Measurements from ENCODE around the gene MIDN.

MIDN gene

DNA sequence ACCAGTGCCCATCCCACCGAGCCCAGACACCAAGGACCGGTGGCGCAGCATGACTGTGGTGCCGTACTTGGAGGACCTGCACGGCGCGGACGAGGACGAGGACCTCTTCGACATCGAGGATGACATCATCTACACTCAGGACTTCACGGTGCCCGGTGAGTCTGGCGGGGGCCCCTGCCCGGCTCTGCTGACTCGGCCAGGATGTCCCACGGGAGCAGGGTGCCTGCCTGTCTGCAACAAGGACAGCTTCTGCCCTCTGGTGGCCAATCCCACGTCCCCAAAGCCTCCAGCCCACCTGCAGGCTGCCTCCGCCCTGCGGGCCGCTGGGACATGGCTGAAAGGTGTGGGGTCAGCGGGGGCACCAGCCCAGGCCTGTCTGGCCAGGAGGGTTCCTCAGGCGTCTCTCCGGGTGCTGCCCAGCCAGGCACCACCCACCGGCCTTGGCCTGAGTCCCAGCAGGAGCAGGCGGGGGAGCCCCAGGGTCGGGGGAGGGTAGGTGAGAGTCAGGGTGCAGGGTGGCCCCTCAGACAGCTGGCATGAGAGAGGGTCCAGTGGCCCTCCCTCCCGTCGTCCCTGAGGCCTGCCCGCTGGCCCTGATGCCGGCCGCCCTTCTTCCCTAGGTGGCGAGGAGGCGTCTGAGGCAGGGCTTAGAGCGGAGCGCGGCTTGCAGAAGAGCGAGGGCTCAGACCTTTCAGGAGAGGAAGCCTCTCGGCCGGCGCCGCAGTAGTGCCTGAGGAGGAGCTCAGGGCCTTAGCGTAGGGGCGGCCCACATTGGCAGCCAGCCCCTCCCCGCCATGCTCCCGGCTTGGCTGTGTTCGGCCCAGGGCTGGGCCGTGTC lies 25.1 kb upstream of the MIDN start:
- FAIRE-seq (no peak), DNase-seq (ENCODE audit: insufficient read length) (peak; percentile 80)
- TF ChIP-seq POLR2A (IDR thresholded peaks at IDR 0.05; ENCODE audit: low read depth, low read length) (no peak), POLR2AphosphoS5 (IDR thresholded peaks at IDR 0.05; ENCODE audit: low read depth, low read length) (no peak), TAF1 (IDR thresholded peaks at IDR 0.05; ENCODE audit: borderline replicate concordance, low read depth, low read length) (no peak)

- no peak for DNase-seq (ENCODE audit: insufficient read length)
- no peak for TF ChIP-seq TAF1 (IDR thresholded peaks at IDR 0.05; ENCODE audit: borderline replicate concordance, low read depth, low read length)
- no peak for TF ChIP-seq POLR2AphosphoS5 (IDR thresholded peaks at IDR 0.05; ENCODE audit: low read depth, low read length)
- TF ChIP-seq POLR2A (IDR thresholded peaks at IDR 0.05; ENCODE audit: low read depth, low read length), result no peak
- no peak for FAIRE-seq
Measured at GRCh38 chr19:1224047-1224825, 24.1 kb upstream of the MIDN start.

DNA sequence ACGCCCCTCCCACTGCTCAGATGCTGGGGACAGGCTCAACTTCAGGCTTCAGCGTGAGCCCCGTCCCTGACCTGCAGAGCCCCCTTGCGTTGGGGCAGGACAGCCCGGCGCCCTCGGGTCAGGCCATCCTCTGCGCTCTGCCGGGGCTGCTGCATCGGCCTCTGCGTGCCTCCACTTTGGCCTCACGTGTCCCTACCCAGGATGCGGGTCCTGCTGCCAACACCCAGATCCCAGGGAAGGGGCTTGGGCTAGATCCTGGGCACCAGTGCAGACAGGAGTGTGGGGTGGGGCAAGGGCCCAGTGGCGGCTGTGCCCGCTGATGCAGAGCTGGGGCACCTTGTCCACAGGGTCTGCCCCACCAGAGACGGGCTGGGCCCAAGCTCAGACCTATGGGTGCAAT lies 23.5 kb upstream of the MIDN start:
- DNase-seq (ENCODE audit: insufficient read length) (no peak), FAIRE-seq (no peak)
- TF ChIP-seq POLR2A (IDR thresholded peaks at IDR 0.05; ENCODE audit: low read depth, low read length), result no peak
- TF ChIP-seq TAF1 (IDR thresholded peaks at IDR 0.05; ENCODE audit: borderline replicate concordance, low read depth, low read length), result no peak
- no peak for TF ChIP-seq POLR2AphosphoS5 (IDR thresholded peaks at IDR 0.05; ENCODE audit: low read depth, low read length)

- FAIRE-seq (no peak), DNase-seq (ENCODE audit: insufficient read length) (no peak)
- TF ChIP-seq TAF1 (IDR thresholded peaks at IDR 0.05; ENCODE audit: borderline replicate concordance, low read depth, low read length) (no peak), POLR2A (IDR thresholded peaks at IDR 0.05; ENCODE audit: low read depth, low read length) (no peak), POLR2AphosphoS5 (IDR thresholded peaks at IDR 0.05; ENCODE audit: low read depth, low read length) (no peak)
Measured at GRCh38 chr19:1225440-1226226, 22.8 kb upstream of the MIDN start.

- TF ChIP-seq POLR2AphosphoS5 (IDR thresholded peaks at IDR 0.05; ENCODE audit: low read depth, low read length) (no peak), POLR2A (IDR thresholded peaks at IDR 0.05; ENCODE audit: low read depth, low read length) (no peak), TAF1 (IDR thresholded peaks at IDR 0.05; ENCODE audit: borderline replicate concordance, low read depth, low read length) (no peak)
- no peak for DNase-seq (ENCODE audit: insufficient read length)
- FAIRE-seq, result no peak
Measured at GRCh38 chr19:1226227-1226518, 22.2 kb upstream of the MIDN start.

DNA sequence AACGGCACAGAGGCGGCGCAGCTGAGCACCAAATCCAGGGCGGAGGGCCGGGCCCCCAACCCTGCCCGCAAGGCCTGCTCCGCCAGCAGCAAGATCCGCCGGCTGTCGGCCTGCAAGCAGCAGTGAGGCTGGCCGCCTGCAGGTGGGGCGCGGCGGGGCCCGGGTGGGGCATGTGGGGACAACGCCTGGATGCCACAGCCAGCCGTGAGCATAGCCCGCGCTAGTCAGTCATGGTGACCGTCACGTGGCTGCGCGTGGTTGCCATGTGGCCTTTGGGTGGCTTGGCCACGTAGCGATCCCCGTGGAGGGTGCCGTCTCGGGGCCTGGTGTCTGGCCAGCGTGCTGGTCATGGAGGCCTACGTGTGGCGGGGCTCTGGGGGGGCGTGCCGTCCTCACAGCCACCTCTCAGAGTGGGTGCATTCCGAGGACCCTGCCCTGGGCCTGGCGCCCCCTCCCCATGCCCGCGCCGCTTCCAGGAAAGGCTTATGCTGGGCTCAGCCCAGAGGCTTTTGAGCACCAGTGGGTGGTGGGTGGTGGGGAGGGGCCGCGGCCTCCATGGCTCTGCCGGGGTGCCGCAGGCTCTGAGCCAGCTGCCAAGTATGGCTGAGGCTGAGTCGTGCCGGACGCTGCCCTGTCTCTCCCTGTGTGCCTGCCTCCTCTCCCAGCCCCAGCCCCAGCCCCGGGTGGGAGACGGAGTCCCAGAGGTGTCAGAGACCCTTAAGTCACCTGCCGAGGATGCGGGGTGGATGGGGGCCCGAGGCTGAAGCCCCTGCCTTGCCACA lies 21.7 kb upstream of the MIDN start:
- DNase-seq (ENCODE audit: insufficient read length) (no peak), FAIRE-seq (no peak)
- TF ChIP-seq POLR2AphosphoS5 (IDR thresholded peaks at IDR 0.05; ENCODE audit: low read depth, low read length) (no peak), TAF1 (IDR thresholded peaks at IDR 0.05; ENCODE audit: borderline replicate concordance, low read depth, low read length) (no peak), POLR2A (IDR thresholded peaks at IDR 0.05; ENCODE audit: low read depth, low read length) (no peak)

DNA sequence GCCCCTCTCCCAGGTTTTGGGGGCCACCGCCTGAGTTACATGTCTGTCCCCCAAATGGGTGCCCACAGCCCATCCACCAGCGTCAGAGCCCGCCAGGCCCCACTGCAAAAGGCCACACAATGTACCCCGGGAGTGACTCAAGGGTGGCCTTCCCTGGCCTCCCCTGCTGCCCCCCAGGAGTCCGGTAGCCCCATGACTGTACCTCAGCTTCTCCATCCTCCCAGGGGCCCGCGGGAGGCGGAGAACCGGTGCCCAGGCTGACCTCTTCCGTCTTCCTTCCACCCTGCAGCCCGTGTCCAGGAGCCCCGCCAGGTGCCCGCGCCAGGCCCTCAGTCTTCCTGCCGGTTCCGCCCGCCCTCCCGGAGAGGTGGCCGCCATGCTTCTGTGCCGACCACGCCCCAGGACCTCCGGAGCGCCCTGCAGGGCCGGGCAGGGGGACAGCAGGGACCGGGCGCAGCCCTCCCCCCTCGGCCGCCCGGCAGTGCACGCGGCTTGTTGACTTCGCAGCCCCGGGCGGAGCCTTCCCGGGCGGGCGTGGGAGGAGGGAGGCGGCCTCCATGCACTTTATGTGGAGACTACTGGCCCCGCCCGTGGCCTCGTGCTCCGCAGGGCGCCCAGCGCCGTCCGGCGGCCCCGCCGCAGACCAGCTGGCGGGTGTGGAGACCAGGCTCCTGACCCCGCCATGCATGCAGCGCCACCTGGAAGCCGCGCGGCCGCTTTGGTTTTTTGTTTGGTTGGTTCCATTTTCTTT lies 20.9 kb upstream of the MIDN start:
- no peak for DNase-seq (ENCODE audit: insufficient read length)
- no peak for FAIRE-seq
- no peak for TF ChIP-seq TAF1 (IDR thresholded peaks at IDR 0.05; ENCODE audit: borderline replicate concordance, low read depth, low read length)
- no peak for TF ChIP-seq POLR2A (IDR thresholded peaks at IDR 0.05; ENCODE audit: low read depth, low read length)
- no peak for TF ChIP-seq POLR2AphosphoS5 (IDR thresholded peaks at IDR 0.05; ENCODE audit: low read depth, low read length)

DNA sequence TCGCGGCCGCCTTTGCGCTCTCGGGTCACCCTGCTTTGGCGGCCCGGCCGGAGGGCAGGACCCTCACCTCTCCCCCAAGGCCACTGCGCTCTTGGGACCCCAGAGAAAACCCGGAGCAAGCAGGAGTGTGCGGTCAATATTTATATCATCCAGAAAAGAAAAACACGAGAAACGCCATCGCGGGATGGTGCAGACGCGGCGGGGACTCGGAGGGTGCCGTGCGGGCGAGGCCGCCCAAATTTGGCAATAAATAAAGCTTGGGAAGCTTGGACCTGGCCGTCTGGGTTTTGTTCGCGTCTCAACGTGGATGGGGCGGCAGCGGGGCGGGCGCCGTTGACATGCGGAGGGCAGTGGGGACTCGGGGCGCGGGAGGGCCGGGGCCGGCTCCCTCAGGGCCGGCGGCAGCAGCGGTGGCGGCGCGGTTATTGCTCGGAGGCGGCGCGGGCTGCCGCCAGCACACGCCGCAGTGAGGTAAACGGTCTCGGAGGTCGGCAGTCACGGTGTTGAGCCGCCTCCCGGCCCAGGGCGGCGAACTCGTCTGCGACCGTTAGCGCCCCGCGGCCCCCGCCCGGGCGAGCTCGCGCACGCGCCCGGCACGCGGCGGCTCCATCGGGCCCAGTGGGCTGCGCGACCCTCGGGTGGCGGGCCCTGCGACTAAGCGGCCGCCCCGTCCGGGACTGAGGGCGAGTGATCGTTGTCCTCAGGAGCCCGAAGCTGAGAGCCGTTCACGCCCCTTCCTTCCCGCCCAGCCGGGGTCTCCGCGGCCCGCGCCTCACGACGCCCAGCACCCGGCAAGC lies 20.0 kb upstream of the MIDN start:
- DNase-seq (ENCODE audit: insufficient read length) (no peak), FAIRE-seq (no peak)
- TF ChIP-seq TAF1 (IDR thresholded peaks at IDR 0.05; ENCODE audit: borderline replicate concordance, low read depth, low read length) (no peak), POLR2AphosphoS5 (IDR thresholded peaks at IDR 0.05; ENCODE audit: low read depth, low read length) (no peak), POLR2A (IDR thresholded peaks at IDR 0.05; ENCODE audit: low read depth, low read length) (no peak)

GRCh38 chr19:1229056-1229923 lies 19.1 kb upstream of the MIDN start:
- TF ChIP-seq POLR2A (IDR thresholded peaks at IDR 0.05; ENCODE audit: low read depth, low read length), result no peak
- no peak for TF ChIP-seq TAF1 (IDR thresholded peaks at IDR 0.05; ENCODE audit: borderline replicate concordance, low read depth, low read length)
- no peak for TF ChIP-seq POLR2AphosphoS5 (IDR thresholded peaks at IDR 0.05; ENCODE audit: low read depth, low read length)
- no peak for DNase-seq (ENCODE audit: insufficient read length)
- FAIRE-seq, result no peak

Data from GM12892 (cell line).